Gastroesophageal sphincter (tissue), 3 donors: ENCODE data around the gene HELZ.

Experiments
- CTCF ChIP-seq, 4 experiments: fragments of 200-600 bp in 2 of 4; fragments of 450-650 bp in 2 of 4; sonication (generic) in 1 of 4; IDR thresholded peaks; one replicate each; pipeline ENCODE4 v1.5.1; 2017 to 2019; ENCODE audit warnings: antibody characterized with exemption in 4 of 4, mild to moderate bottlenecking in 2 of 4, moderate library complexity in 2 of 4
- EP300 ChIP-seq: sonication (generic); formaldehyde crosslinking; IDR thresholded peaks from one replicate; pipeline ENCODE4 v1.6.1; 2017; ENCODE audit warnings: antibody characterized with exemption, mild to moderate bottlenecking

- TF ChIP-seq CTCF (IDR thresholded peaks at IDR 0.05), result no peak
- no peak for TF ChIP-seq EP300
These were observed 152.7 kb downstream of the HELZ start for GRCh38 chr17:67092291-67092690.
